Measurements from ENCODE around the gene ACOT2.

- TF ChIP-seq CTCF (IDR thresholded peaks at IDR 0.05), result no peak
- TF ChIP-seq POLR2A (IDR thresholded peaks at IDR 0.05), result peak; percentile 26 to 58 (median 50)
These were observed 43.5 kb downstream of the ACOT2 start, which contains the start of gene ACOT6 for GRCh38 chr14:73612339-73613045.

Measured in body of pancreas (tissue), 4 donors.